ENCODE results near the gene IKZF1. TPM values are rescaled to one million over a fixed set of nuclear protein-coding genes. Genes with fewer than 3 reads are reported as not detected.

The IKZF1 gene
- total and polyA plus RNA-seq, 9 of the 15 experiments (the other 6 are each of a cell fraction or from before 2014, with no cell fraction given) = 12.6 to 85.3 (median 44.7) TPM

- Histone ChIP-seq H2AFZ (ENCODE audit: low read depth, low read length) (no peak overlapping the region), H3K4me1 (replicated peaks in 1 of 2; ENCODE audit: control insufficient read depth in 2 of 2, insufficient read depth in 2 of 2, low read length in 2 of 2) (peaks cover 12 to 14% of the 10 kb centered on the region in 2 experiments; a peak in 3 of 5 replicates), H3K9ac (ENCODE audit: insufficient read depth in 1 of 2, low read depth in 2 of 2, low read length in 2 of 2) (no peak overlapping the region; a peak in 1 of 4 replicates), H3K27me3 (ENCODE audit: control insufficient read depth in 2 of 2, insufficient read depth in 2 of 2, low read length in 2 of 2) (no peaks in the 10 kb centered on the region), H3K36me3 (ENCODE audit: control insufficient read depth, insufficient read depth, low read length) (peaks cover 82% of the 10 kb centered on the region), H3K4me3 (no peak overlapping the region), H3K4me2 (ENCODE audit: insufficient read depth, low read length) (0 out of 2 replicates have a peak overlapping the region, but pooled peaks have one; percentile 6), H4K20me1 (replicated peaks; ENCODE audit: control insufficient read depth, insufficient read depth, low read length) (no peaks in the 10 kb centered on the region), H3K79me2 (ENCODE audit: control insufficient read depth, insufficient read depth, low read length) (no peaks in the 10 kb centered on the region), H3K27ac (ENCODE audit: extremely low read depth, low read depth, low read length) (no peak overlapping the region), H3K9me3 (replicated peaks; ENCODE audit: control insufficient read depth, insufficient read depth, low read depth, low read length) (no peaks in the 10 kb centered on the region), H3K9me1 (ENCODE audit: control insufficient read depth, insufficient read depth, low read length) (no peaks in the 10 kb centered on the region)
- POLR2A ChIA-PET = no interaction called here
- intact Hi-C loops (cut with micrococcal nuclease) = no loop called here
- no TSS peak for BruUV-seq (replicated peaks)
- peak; percentile 37; the same call in 1 of the 3 replicates for ATAC-seq
- no peak for FAIRE-seq
- CTCF ChIA-PET (ENCODE audit: low intra/inter-chr PET ratio) = no interaction called here
- in situ Hi-C loops (cut with MboI) = no loop called here
- peak; percentile 22 to 34 (median 28) for DNase-seq (ENCODE audit: extremely low read depth in 1 of 4, low spot score in 3 of 4)
- WGBS (ENCODE audit: insufficient coverage, low coverage, missing lambda C conversion rate) = 0% methylated on average over 1 of the region's 1 CpG
- TF ChIP-seq ZKSCAN1 (IDR thresholded peaks at IDR 0.05; ENCODE audit: low read depth, low read length) (no peak), FOSL1 (tag; conservative IDR thresholded peaks at IDR 0.05) (peak; percentile 62), ETS2 (tag; IDR thresholded peaks at IDR 0.05; ENCODE audit: borderline replicate concordance, poor library complexity, severe bottlenecking) (no peak), CC2D1A (IDR thresholded peaks at IDR 0.05) (no peak), THAP7 (CRISPR knock-in tag; IDR thresholded peaks at IDR 0.05) (no peak), JUND (IDR thresholded peaks at IDR 0.05; ENCODE audit: borderline replicate concordance, low read depth, low read length) (peak; percentile 69), JUND (tag; IDR thresholded peaks at IDR 0.05; ENCODE audit: borderline replicate concordance, low read depth, low read length) (no peak; the same call in 2 of the 3 replicates), LEF1 (IDR thresholded peaks at IDR 0.05) (no peak), YY1 (IDR thresholded peaks at IDR 0.05; ENCODE audit: borderline replicate concordance in 1 of 3, control insufficient read depth in 1 of 3, extremely low read depth in 1 of 3, insufficient read depth in 3 of 3, insufficient read length in 1 of 3, insufficient replicate concordance in 2 of 3, low read depth in 1 of 3, low read length in 2 of 3) (no peak)
- TF ChIP-seq, protein P1, sequence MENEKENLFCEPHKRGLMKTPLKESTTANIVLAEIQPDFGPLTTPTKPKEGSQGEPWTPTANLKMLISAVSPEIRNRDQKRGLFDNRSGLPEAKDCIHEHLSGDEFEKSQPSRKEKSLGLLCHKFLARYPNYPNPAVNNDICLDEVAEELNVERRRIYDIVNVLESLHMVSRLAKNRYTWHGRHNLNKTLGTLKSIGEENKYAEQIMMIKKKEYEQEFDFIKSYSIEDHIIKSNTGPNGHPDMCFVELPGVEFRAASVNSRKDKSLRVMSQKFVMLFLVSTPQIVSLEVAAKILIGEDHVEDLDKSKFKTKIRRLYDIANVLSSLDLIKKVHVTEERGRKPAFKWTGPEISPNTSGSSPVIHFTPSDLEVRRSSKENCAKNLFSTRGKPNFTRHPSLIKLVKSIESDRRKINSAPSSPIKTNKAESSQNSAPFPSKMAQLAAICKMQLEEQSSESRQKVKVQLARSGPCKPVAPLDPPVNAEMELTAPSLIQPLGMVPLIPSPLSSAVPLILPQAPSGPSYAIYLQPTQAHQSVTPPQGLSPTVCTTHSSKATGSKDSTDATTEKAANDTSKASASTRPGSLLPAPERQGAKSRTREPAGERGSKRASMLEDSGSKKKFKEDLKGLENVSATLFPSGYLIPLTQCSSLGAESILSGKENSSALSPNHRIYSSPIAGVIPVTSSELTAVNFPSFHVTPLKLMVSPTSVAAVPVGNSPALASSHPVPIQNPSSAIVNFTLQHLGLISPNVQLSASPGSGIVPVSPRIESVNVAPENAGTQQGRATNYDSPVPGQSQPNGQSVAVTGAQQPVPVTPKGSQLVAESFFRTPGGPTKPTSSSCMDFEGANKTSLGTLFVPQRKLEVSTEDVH (IDR thresholded peaks at IDR 0.05; ENCODE audit: low read depth, partially characterized antibody) = no peak
- TF ChIP-seq, protein P2, sequence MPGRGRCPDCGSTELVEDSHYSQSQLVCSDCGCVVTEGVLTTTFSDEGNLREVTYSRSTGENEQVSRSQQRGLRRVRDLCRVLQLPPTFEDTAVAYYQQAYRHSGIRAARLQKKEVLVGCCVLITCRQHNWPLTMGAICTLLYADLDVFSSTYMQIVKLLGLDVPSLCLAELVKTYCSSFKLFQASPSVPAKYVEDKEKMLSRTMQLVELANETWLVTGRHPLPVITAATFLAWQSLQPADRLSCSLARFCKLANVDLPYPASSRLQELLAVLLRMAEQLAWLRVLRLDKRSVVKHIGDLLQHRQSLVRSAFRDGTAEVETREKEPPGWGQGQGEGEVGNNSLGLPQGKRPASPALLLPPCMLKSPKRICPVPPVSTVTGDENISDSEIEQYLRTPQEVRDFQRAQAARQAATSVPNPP (IDR thresholded peaks at IDR 0.05; ENCODE audit: borderline replicate concordance, insufficient read depth, insufficient read length) = no peak
- TF ChIP-seq, protein P3, sequence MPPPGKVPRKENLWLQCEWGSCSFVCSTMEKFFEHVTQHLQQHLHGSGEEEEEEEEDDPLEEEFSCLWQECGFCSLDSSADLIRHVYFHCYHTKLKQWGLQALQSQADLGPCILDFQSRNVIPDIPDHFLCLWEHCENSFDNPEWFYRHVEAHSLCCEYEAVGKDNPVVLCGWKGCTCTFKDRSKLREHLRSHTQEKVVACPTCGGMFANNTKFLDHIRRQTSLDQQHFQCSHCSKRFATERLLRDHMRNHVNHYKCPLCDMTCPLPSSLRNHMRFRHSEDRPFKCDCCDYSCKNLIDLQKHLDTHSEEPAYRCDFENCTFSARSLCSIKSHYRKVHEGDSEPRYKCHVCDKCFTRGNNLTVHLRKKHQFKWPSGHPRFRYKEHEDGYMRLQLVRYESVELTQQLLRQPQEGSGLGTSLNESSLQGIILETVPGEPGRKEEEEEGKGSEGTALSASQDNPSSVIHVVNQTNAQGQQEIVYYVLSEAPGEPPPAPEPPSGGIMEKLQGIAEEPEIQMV (tag; conservative IDR thresholded peaks at IDR 0.05; ENCODE audit: low read depth) = no peak
- TF ChIP-seq, protein P4, sequence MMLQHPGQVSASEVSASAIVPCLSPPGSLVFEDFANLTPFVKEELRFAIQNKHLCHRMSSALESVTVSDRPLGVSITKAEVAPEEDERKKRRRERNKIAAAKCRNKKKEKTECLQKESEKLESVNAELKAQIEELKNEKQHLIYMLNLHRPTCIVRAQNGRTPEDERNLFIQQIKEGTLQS (IDR thresholded peaks at IDR 0.05) = 0 out of 2 replicates have a peak, but pooled peaks have one; percentile 32
- TF ChIP-seq, protein P4 (CRISPR knock-in tag; conservative IDR thresholded peaks at IDR 0.05) = no peak
These were observed 88.6 kb downstream of the IKZF1 start for GRCh38 chr7:50393076-50393475.
